Upper lobe of left lung (tissue), 4 donors: ENCODE measurements around the gene WDR83.

ENCODE experiments used
- CTCF ChIP-seq, 6 experiments: fragments of 450-650 bp in 4 of 6; fragments of 200-600 bp in 2 of 6; sonication (generic) in 2 of 6; IDR thresholded peaks; one replicate each; pipeline ENCODE4 v1.5.1; 2016 to 2019; ENCODE audit warnings: antibody characterized with exemption in 6 of 6
- POLR2A ChIP-seq, 4 donors: fragments of 450-650 bp; IDR thresholded peaks; one replicate each; pipeline ENCODE4 v1.5.1; 2016 to 2017; ENCODE audit warnings: antibody characterized with exemption in 4 of 4, mild to moderate bottlenecking in 2 of 4

GRCh38 chr19:12669270-12670158 lies 2.9 kb downstream of the WDR83 start:
- no peak for TF ChIP-seq CTCF (IDR thresholded peaks at IDR 0.05)
- TF ChIP-seq POLR2A (IDR thresholded peaks at IDR 0.05): peak in 2 of 4 donors; percentile 28 to 64
